ENCODE data around the gene NUCB2.

GRCh38 chr11:17333799-17334586 is 57.5 kb downstream of the NUCB2 start:
- no peak for TF ChIP-seq POLR2AphosphoS5 (IDR thresholded peaks at IDR 0.05; ENCODE audit: borderline replicate concordance, low read depth, low read length)
- TF ChIP-seq EZH2 (IDR thresholded peaks at IDR 0.05): no peak

Measured in SK-N-MC (cell line).